Measurements from ENCODE around the gene TIA1.

- TF ChIP-seq, protein P1, sequence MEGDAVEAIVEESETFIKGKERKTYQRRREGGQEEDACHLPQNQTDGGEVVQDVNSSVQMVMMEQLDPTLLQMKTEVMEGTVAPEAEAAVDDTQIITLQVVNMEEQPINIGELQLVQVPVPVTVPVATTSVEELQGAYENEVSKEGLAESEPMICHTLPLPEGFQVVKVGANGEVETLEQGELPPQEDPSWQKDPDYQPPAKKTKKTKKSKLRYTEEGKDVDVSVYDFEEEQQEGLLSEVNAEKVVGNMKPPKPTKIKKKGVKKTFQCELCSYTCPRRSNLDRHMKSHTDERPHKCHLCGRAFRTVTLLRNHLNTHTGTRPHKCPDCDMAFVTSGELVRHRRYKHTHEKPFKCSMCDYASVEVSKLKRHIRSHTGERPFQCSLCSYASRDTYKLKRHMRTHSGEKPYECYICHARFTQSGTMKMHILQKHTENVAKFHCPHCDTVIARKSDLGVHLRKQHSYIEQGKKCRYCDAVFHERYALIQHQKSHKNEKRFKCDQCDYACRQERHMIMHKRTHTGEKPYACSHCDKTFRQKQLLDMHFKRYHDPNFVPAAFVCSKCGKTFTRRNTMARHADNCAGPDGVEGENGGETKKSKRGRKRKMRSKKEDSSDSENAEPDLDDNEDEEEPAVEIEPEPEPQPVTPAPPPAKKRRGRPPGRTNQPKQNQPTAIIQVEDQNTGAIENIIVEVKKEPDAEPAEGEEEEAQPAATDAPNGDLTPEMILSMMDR (IDR thresholded peaks at IDR 0.05 in 2 of 3, conservative IDR thresholded peaks at IDR 0.05 in 1 of 3; ENCODE audit: borderline replicate concordance in 1 of 3, insufficient read depth in 1 of 3, low read depth in 2 of 3, low read length in 2 of 3) = no peak
- TF ChIP-seq EZH2 (IDR thresholded peaks at IDR 0.05) (no peak), JUND (IDR thresholded peaks at IDR 0.05) (no peak), EGR1 (IDR thresholded peaks at IDR 0.05; ENCODE audit: low read depth) (no peak), POLR2AphosphoS5 (IDR thresholded peaks at IDR 0.05; ENCODE audit: low read depth, low read length) (no peak), YY1 (IDR thresholded peaks at IDR 0.05; ENCODE audit: extremely low read depth, insufficient replicate concordance, low read depth, low read length) (no peak), POLR2A (IDR thresholded peaks at IDR 0.05; ENCODE audit: borderline replicate concordance, extremely low read depth, insufficient read depth, insufficient read length) (no peak)
These were observed 33.4 kb downstream of the TIA1 start for GRCh38 chr2:70214953-70215549.
